Neural progenitor cell (in vitro differentiated cells): ENCODE measurements around the gene LSMEM2.

ENCODE experiments used
- CTCF ChIP-seq: fragments of 200-600 bp; sonication (generic); IDR thresholded peaks from 2 replicates; pipeline ENCODE4 v1.5.1; 2017; ENCODE audit warnings: antibody characterized with exemption, mild to moderate bottlenecking
- EZH2 ChIP-seq: fragments of 200-600 bp; sonication (generic); IDR thresholded peaks from 2 replicates; pipeline ENCODE4 v1.6.1; 2017; ENCODE audit warnings: antibody characterized with exemption, mild to moderate bottlenecking, moderate library complexity

GRCh38 chr3:50254577-50255250, 24.2 kb upstream of the LSMEM2 start:
- TF ChIP-seq CTCF, result no peak
- TF ChIP-seq EZH2, result no peak
